ENCODE data around the gene DOCK1.

GRCh38 chr10:127017541-127018297 lies 112.5 kb downstream of the DOCK1 start:
- TF ChIP-seq EZH2 (IDR thresholded peaks at IDR 0.05; ENCODE audit: insufficient read depth, poor library complexity, severe bottlenecking) (no peak), EZH2phosphoT487 (IDR thresholded peaks at IDR 0.05; ENCODE audit: insufficient read depth, low read depth) (no peak)
